OCI-LY7 (cell line): Measurements from ENCODE around the gene HECW1.

Experiments
- CTCF ChIP-seq: fragments of 200-600 bp; sonication (generic); conservative IDR thresholded peaks from 2 replicates; pipeline ENCODE4 v1.5.1; 2014; ENCODE audit warnings: mild to moderate bottlenecking, antibody characterized with exemption, low read length, moderate library complexity, mixed read lengths
- EZH2phosphoT487 ChIP-seq: fragments of 200-600 bp; sonication (generic); IDR thresholded peaks from 2 replicates; pipeline ENCODE4 v1.6.1; 2018; ENCODE audit warnings: low read depth, borderline replicate concordance, mild to moderate bottlenecking, mixed run types, antibody characterized with exemption, low read length, moderate library complexity, mixed read lengths

- TF ChIP-seq CTCF (no peak), EZH2phosphoT487 (no peak)
Observed at GRCh38 chr7:43431020-43431595, 318.7 kb downstream of the HECW1 start.
